Psoas muscle (tissue), 8 donors: ENCODE data around the gene BRINP3. TPM values are rescaled to one million over a fixed set of nuclear protein-coding genes. Genes with fewer than 3 reads are reported as not detected.

ENCODE experiments used
- ATAC-seq, 4 donors: fragments of 200-7000 bp; cut with Tn5 transposase; one replicate each; pipeline ENCODE4 v1.9.1; 2020; ENCODE audit warnings: moderate library complexity in 3 of 4, mild to moderate bottlenecking in 2 of 4
- DNase-seq, 2 donors: peaks; one replicate each; pipeline ENCODE4 v3.0.0-alpha.2; 2020
- H3K27ac ChIP-seq: fragments of 200-600 bp; one replicate; pipeline ENCODE4 v1.8.0; 2022
- H3K27me3 ChIP-seq, 3 donors: fragments of 200-600 bp in 1 of 3; one replicate each; pipeline versions ENCODE4 v1.6.1 to v1.8.0; 2013 to 2022; ENCODE audit warnings: low read length in 2 of 3, mild to moderate bottlenecking in 2 of 3, moderate library complexity in 1 of 3; ENCODE audit not compliant: insufficient read depth in 3 of 3
- H3K36me3 ChIP-seq, 2 donors: fragments of 200-600 bp in 1 of 2; one replicate each; pipeline versions ENCODE4 v1.6.1 to v1.8.0; 2013 to 2022; ENCODE audit warnings: low read depth in 1 of 2, mild to moderate bottlenecking in 1 of 2, moderate library complexity in 1 of 2; ENCODE audit not compliant: insufficient read depth in 1 of 2
- H3K4me1 ChIP-seq: fragments of 200-600 bp; one replicate; pipeline ENCODE4 v1.8.0; 2022
- H3K4me3 ChIP-seq: fragments of 200-600 bp; one replicate; pipeline ENCODE4 v1.8.0; 2022; ENCODE audit warnings: mild to moderate bottlenecking
- H3K9me3 ChIP-seq: fragments of 200-600 bp; one replicate; pipeline ENCODE4 v1.8.0; 2022
- WGBS, 3 donors: extraction: QIAGEN DNeasy Blood & Tissue Kit; methylation state at CpG; one replicate each; pipeline versions ENCODE4 v1.1.6 to v1.1.7; 2013; 5-methylcytosine and 5-hydroxymethylcytosine counted together
- intact Hi-C, 2 donors: fragments of 100-400 bp; cut with DNase I; formaldehyde crosslinking; loops; one replicate each; pipeline versions ENCODE4 v1.11.0 to v1.14.2; 2022
- polyA plus RNA-seq, 3 donors: library from polyadenylated mRNA; stranded (reverse); fragments of 200-250 nt; gene quantifications; one replicate each; pipeline ENCODE4 v1.2.3, GENCODE V29; 2013
- total RNA-seq, 4 donors: library from RNA; stranded (reverse); fragmentation: NEBNext Ultra II Directional in 2 of 4; extraction: Animal tissue kit (Norgen Biotek cat#: 25700) in 2 of 4; gene quantifications; one replicate each; pipeline versions ENCODE4 v1.2.1 to v1.2.4, GENCODE V29; 2021 to 2023
- TF ChIP-seq, protein P1 (sequence below): fragments of 200-600 bp; IDR thresholded peaks from one replicate; pipeline ENCODE4 v1.8.0; 2022; ENCODE audit warnings: antibody characterized with exemption
- donor health status: healthy with polysubstance abuse.
- donor health status: DM: no; HTN: no; CAD: no; lungs with moderate emphysema.
- donor health status: Bipolar disorder and iron deficiency.
- donor health status: healthy.
- donor health status: DM: yes; HTN: yes; CAD: no.
- donor health status: DM: no; HTN: no; CAD: no.
- donor health status: DM: no; HTN: no; CAD: no.
- donor health status: DM: yes; HTN: yes; CAD: no.

BRINP3 gene
- total and polyA plus RNA-seq, 7 donors: 0.09 to 0.45 TPM; not detected in 5

DNA sequence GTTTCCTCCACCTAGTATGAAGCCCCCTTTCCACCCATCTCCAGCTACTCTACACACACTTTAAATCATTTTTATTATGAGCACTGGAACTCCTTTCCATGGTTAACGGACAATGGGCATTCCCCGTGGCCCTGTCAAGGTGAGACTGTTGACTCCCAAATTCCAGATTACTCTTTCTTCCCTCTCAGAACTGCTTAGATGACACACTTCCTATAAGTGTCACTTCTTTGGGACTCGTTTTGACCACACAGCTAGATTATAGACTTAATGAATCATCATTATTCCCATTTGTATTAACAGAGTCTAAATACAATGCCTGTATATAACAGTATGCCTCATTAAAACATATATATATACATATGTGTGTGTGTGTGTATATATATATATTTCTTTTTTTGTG lies 215.1 kb downstream of the BRINP3 start:
- TF ChIP-seq, protein P1, sequence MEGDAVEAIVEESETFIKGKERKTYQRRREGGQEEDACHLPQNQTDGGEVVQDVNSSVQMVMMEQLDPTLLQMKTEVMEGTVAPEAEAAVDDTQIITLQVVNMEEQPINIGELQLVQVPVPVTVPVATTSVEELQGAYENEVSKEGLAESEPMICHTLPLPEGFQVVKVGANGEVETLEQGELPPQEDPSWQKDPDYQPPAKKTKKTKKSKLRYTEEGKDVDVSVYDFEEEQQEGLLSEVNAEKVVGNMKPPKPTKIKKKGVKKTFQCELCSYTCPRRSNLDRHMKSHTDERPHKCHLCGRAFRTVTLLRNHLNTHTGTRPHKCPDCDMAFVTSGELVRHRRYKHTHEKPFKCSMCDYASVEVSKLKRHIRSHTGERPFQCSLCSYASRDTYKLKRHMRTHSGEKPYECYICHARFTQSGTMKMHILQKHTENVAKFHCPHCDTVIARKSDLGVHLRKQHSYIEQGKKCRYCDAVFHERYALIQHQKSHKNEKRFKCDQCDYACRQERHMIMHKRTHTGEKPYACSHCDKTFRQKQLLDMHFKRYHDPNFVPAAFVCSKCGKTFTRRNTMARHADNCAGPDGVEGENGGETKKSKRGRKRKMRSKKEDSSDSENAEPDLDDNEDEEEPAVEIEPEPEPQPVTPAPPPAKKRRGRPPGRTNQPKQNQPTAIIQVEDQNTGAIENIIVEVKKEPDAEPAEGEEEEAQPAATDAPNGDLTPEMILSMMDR: no peak
- Histone ChIP-seq H3K27me3 (no peaks in the 10 kb centered on the region), H3K27ac (no peak overlapping the region), H3K36me3 (no peaks in the 10 kb centered on the region), H3K4me1 (no peaks in the 10 kb centered on the region), H3K4me3 (no peak overlapping the region), H3K9me3 (no peaks in the 10 kb centered on the region)
- DNase-seq (no peak), ATAC-seq (no peak)
- intact Hi-C loops: no loop called here
- WGBS, 3 donors: 82 to 92% (median 86%) methylated on average over 3 of the region's 3 CpGs

DNA sequence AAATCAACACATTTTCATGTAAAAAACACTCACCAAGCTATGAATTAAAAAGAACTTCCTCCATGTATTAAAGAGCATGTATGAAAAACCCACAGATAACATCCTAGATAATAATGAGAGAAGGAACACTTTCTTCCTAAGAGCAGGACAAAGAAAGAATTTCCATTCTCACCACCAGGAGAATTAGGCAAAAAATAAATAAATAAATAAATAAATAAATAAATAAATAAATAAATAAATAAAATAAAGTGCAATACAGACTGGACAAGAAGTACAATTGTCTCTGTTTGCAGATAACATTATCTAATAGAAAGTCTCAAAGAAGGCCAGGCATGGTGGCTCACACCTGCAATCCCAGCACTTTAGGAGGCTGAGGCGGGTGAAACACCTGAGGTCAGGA lies 218.2 kb downstream of the BRINP3 start:
- intact Hi-C loops: no loop called here
- no peaks in the 10 kb centered on the region for H3K36me3 ChIP-seq
- ATAC-seq (no peak), DNase-seq (no peak)
- no peaks in the 10 kb centered on the region for H3K4me1 ChIP-seq
- 88 to 100% (median 96%) methylated on average over 1 of the region's 1 CpG for WGBS, 3 donors
- no peak overlapping the region for H3K27ac ChIP-seq
- H3K9me3 ChIP-seq: no peaks in the 10 kb centered on the region
- H3K27me3 ChIP-seq: no peaks in the 10 kb centered on the region
- H3K4me3 ChIP-seq: no peak overlapping the region
- TF ChIP-seq, protein P1: no peak

DNA sequence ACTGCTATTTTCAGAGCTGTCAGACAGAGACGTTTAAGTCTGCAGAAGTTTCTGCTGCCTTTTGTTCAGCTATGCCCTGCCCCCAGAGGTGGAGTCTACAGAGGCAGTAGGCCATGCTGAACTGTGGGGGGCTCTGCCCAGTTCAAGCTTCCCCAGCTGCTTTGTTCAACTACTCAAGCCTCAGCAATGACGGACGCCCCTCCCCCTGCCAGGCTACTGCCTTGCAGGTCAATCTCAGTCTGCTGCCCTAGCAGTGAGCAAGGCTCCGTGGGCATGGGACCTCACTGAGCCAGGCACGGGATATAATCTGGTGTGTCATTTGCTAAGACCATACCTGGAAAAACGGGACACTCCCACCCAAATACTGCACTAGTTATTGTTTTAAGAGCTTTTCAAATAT lies 219.7 kb downstream of the BRINP3 start:
- no peak overlapping the region for H3K27ac ChIP-seq
- DNase-seq: peak in 1 of 2 donors; percentile 24
- no peak for ATAC-seq
- no peaks in the 10 kb centered on the region for H3K4me1 ChIP-seq
- H3K27me3 ChIP-seq: no peaks in the 10 kb centered on the region
- intact Hi-C loops: no loop called here
- 70 to 85% (median 82%) methylated on average over 6 of the region's 6 CpGs for WGBS, 3 donors
- H3K4me3 ChIP-seq: no peak overlapping the region
- no peaks in the 10 kb centered on the region for H3K9me3 ChIP-seq
- no peaks in the 10 kb centered on the region for H3K36me3 ChIP-seq
- TF ChIP-seq, protein P1: no peak

DNA sequence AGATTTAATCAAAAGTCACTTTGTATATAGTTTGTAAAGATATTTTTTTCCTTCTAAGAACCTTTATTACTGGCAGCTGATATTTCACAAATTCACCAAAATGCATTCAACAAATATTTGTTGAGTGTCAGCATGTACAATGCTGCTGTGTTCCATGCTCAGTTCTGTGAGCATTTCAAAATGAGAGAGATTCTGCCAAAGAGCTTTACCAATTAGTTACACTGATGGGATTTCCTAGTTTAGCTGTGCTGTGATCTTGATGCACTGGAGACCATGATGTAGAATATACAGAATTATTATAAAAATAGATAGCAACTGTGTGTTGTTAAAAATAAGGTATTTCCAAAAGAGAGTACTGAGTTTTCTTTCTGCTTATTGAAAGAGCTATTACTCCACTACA lies 225.6 kb downstream of the BRINP3 start:
- TF ChIP-seq, protein P1: no peak
- no peak overlapping the region for H3K4me3 ChIP-seq
- ATAC-seq: no peak

DNA sequence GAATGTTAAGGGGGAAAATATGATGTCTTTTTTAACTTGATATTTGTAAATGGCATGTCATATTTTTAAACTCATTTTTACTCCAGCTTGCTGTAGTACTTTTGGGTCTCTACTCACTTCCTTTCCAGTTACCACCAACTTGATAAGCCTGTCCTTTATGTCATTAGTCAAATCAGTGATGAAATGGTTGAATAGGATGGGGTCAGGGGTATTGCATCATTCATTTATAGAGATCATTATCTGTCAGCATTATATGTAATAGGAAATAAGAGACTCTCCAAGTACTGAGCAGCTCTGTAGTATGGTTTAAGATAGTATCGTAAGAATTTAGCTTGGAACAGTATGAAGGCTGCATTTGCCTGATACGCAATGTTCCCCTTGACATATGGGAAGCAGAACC lies 227.3 kb downstream of the BRINP3 start:
- no peaks in the 10 kb centered on the region for H3K36me3 ChIP-seq
- H3K27ac ChIP-seq: no peak overlapping the region
- intact Hi-C loops: no loop called here
- no peaks in the 10 kb centered on the region for H3K4me1 ChIP-seq
- WGBS, 3 donors: 98 to 100% (median 98%) methylated on average over 2 of the region's 2 CpGs
- H3K4me3 ChIP-seq: no peak overlapping the region
- TF ChIP-seq, protein P1: no peak
- ATAC-seq: no peak
- no peaks in the 10 kb centered on the region for H3K27me3 ChIP-seq
- H3K9me3 ChIP-seq: no peaks in the 10 kb centered on the region
- DNase-seq: no peak

More for the DNA sequence above, 225.6 kb downstream of the BRINP3 start:
- H3K27ac ChIP-seq: no peak overlapping the region
- intact Hi-C loops: no loop called here
- H3K36me3 ChIP-seq: no peaks in the 10 kb centered on the region
- no peaks in the 10 kb centered on the region for H3K9me3 ChIP-seq
- no peak for DNase-seq
- no peaks in the 10 kb centered on the region for H3K4me1 ChIP-seq
- H3K27me3 ChIP-seq: no peaks in the 10 kb centered on the region
